Endothelial cell of umbilical vein (primary cell): ENCODE measurements around the gene ERBB4.

ENCODE experiments used
- CTCF ChIP-seq, 2 donors: IDR thresholded peaks; 1 replicate in 1 of 2; 2 replicates in 1 of 2; pipeline ENCODE4 v1.5.1; 2011; ENCODE audit warnings: low read length in 2 of 2, mild to moderate bottlenecking in 2 of 2, moderate library complexity in 2 of 2, control low read depth in 1 of 2, inconsistent platforms in 1 of 2, low read depth in 1 of 2; ENCODE audit not compliant: insufficient read depth in 1 of 2; ENCODE audit errors: extremely low read depth in 1 of 2
- EZH2 ChIP-seq: IDR thresholded peaks from 2 replicates; pipeline ENCODE4 v1.6.1; 2012; ENCODE audit warnings: borderline replicate concordance, low read depth, mild to moderate bottlenecking, moderate library complexity, low read length, inconsistent platforms; ENCODE audit not compliant: severe bottlenecking
- FOS ChIP-seq: IDR thresholded peaks from 2 replicates; pipeline ENCODE4 v1.6.1; 2011; ENCODE audit warnings: mild to moderate bottlenecking, low read length, moderate library complexity, borderline replicate concordance; ENCODE audit not compliant: insufficient read depth
- GATA2 ChIP-seq: IDR thresholded peaks from 2 replicates; pipeline ENCODE4 v1.7.0; 2011; ENCODE audit warnings: low read depth, mild to moderate bottlenecking, moderate library complexity, mixed read lengths, low read length; ENCODE audit not compliant: insufficient read length, insufficient read depth
- JUN ChIP-seq: IDR thresholded peaks from 2 replicates; pipeline ENCODE4 v1.6.1; 2011; ENCODE audit warnings: borderline replicate concordance, low read depth; ENCODE audit not compliant: insufficient read length, insufficient read depth
- MAX ChIP-seq: IDR thresholded peaks from 2 replicates; pipeline ENCODE4 v1.6.1; 2011; ENCODE audit not compliant: insufficient read depth, insufficient read length
- MYC ChIP-seq: IDR thresholded peaks from one replicate; pipeline ENCODE4 v1.6.1; 2011; ENCODE audit warnings: mild to moderate bottlenecking, low read depth, low read length
- POLR2A ChIP-seq: IDR thresholded peaks from 2 replicates; pipeline ENCODE4 v1.6.1; 2012; ENCODE audit warnings: low read depth, mild to moderate bottlenecking, control low read depth, low read length
- POLR2AphosphoS5 ChIP-seq: IDR thresholded peaks from 2 replicates; pipeline ENCODE4 v1.6.1; 2012; ENCODE audit warnings: low read depth, mild to moderate bottlenecking, control low read depth, low read length, moderate library complexity; ENCODE audit not compliant: insufficient read depth

- TF ChIP-seq POLR2A = no peak
- no peak for TF ChIP-seq CTCF (IDR thresholded peaks at IDR 0.05; ENCODE audit: extremely low read depth in 1 of 2, insufficient read depth in 1 of 2, low read depth in 1 of 2, low read length in 2 of 2)
- TF ChIP-seq EZH2 = no peak
- TF ChIP-seq POLR2AphosphoS5 = no peak
- no peak for TF ChIP-seq MYC
- TF ChIP-seq GATA2 = no peak
- no peak for TF ChIP-seq FOS
- no peak for TF ChIP-seq JUN
- TF ChIP-seq MAX = no peak
These were observed 970.2 kb downstream of the ERBB4 start for GRCh38 chr2:211568439-211568838.
